Islet of Langerhans (tissue), 1 donor: ENCODE results near the gene SPATA2L.
"Not testable (repeated sequence)": the region's sequence is repeated elsewhere in the genome, so short reads cannot be mapped to it uniquely, and the experiment has no call there.

Experiments used
- FAIRE-seq: peaks from one replicate; lab custom pipeline; 2011; peaks lifted over from hg19 to GRCh38; lab: Jason Lieb, UNC

Gene SPATA2L

DNA sequence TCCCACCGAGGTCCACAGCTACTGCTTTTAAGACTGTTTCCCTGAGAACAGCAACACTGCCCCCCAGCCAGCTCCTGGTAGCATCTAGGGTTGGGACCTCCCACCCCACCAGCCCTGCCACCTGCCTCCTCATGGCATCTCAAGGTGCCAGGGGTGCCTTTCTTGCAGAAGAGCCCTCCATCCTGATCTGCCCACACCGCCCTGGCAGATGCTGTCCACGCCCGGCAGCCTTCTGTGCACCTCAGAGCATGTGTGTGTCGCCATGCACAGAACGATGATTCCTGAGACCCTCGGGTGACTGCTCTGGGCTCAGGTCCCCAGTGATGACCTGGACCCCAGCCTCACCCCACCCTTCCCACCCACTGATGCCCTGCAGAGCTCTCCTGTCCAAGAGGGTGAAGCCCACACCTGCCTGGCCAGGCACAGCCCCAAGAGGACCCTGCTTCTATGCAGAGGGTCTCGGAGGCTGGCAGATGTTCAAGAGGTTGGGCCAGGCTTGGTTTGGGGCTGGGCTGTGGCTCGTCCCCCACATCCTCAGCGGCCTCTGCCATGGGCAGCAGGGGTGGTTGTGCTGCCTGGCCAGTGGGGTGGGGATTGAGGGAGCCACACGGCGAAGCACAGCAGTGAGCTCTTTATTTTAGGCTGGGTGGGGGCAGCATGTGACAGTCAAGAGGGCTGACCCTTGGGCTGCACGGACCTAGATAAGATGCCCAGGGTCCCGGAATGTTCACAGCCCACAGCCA lies 5.2 kb upstream of the SPATA2L start:
- no peak for FAIRE-seq

DNA sequence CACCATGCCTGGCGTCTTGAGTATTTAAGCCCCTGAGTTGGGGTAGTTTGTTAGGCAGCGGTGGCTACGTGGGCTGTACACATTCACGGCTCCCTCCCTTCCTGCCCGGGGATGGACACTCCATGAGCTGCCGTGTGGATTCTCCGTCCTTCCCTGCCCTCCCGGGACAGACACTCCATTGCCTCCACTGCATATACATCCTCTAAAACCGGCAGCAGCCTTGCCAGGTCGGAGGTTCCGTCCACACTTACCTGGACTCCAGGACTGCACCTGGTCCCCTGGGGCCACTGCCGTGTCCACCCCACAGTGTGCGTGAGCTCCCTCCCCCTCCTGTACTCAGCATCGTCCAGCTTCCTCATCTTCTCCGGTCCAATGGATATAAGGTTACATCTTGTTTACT lies 3.5 kb upstream of the SPATA2L start:
- no peak for FAIRE-seq

DNA sequence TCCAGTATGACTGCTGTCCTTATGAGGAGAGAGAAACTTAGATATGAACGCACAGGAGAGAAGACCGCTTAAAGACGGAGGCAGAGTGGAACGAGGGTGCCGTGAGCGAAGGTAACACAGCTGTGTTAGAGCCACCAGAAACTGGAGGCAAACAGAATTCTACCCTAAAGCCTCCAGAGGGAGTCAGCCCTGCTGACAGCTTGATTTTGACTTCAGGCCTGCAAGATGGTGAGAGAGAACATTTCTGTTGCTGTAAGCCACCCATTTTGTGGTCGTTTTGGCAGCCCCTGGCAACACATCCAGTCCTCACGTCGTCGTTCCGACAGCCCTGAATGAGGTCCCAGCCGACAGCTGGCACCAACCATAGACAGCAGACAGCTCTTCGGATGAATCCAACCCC lies 2.8 kb upstream of the SPATA2L start:
- no peak for FAIRE-seq

DNA sequence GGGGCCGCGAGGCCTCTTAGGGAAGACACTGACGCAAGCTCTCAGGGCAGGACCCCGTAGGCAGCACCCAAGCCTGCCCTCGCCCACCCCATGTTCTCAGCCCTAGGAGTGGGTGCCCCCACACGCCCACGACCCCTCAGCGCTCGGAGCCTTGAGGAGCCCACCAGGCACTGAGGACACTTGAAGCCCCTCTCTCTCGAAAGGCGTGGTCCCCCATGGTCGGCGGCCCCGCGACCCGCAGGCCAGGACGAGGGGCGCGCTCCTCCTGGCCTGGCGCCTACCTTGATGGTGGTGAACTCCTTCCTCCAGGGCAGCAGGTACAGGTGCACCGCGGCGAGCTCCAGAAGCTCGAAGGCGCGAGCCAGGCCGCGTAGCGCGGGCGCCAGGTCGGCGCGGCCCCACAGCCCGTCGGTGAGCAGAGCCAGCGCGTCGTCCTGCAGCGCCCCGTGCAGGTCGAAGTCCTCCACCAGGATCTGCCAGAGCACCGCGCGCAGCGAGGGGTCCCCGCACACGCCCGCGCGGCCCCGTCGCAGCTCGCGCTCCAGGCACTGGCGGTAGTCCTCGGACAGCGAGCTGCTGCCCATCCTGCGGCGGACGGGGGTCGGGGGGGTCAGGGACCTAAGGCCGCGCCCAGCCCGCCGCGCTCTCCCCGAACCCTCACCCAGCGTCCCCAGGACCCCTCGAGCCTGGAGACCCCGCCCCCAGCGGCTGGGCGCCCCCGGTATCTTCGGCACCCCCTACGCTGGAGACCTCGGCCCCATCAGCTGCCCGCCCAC lies 668 bp downstream of the SPATA2L start:
- FAIRE-seq = no peak

DNA sequence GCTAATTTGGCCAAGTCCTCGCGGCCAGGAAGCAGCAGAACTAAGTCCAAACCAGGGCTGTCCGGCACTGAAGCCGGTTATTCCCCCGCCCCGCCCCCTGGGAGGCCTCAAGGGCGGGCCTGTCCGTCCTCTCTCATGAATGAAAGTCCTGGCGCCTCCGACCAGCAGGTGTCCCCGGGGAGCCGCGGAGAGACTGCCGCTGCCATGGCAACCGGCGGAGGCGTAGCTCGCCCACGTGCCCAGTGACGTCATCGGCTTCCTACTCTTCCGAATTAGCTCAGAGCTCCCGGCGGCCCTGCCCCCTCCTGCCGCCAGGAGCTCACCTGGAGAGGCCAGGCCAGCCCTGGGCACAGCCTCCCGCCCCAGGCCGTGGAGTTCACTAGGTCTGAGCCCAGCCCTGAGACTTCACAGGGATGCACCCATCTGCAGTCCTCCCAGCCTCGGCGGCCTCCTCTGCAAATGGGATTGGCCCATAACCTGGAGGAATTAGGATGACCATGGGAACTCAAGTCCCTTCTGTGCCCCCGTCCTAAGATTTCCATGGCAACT lies 1.3 kb downstream of the SPATA2L start:
- FAIRE-seq = peak; percentile 41

DNA sequence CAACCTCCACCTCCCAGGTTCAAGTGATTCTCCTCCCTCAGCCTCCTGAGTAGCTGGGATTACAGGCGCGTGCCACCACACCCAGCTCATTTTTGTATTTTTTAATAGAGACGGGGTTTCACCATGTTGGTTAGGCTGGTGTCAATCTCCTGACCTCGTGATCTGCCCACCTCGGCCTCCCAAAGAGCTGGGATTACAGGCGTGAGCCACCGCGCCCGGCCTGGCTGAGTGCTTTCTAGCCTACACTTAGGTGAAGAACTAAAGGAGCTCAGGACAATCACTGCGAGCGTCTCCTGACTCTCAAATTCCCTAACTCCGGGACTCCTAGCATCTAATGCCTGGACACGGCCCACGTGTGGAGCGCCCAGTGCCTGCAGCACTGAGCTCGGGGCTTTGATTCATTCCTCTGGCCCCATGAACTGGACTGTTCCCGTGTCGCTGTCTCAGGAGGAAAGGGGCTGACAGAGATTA lies 1.8 kb downstream of the SPATA2L start:
- FAIRE-seq = not testable (repeated sequence)

DNA sequence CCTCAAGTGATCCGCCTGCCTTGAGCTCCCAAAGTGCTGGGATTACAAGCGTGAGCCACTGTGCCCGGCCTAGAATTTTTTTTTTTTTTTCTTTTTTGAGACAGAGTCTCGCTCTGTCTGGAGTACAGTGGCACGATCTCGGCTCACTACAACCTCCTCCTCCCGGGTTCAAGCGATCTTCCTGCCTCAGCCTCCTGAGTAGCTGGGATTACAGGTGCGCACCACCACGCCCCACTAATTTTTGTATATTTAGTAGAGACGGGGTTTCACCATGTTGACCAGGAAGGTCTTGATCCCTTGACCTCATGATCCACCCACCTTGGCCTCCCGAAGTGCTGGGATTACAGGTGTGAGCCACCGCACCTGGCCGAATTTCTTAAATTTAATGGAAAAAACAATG lies 2.8 kb downstream of the SPATA2L start:
- FAIRE-seq = not testable (repeated sequence)

DNA sequence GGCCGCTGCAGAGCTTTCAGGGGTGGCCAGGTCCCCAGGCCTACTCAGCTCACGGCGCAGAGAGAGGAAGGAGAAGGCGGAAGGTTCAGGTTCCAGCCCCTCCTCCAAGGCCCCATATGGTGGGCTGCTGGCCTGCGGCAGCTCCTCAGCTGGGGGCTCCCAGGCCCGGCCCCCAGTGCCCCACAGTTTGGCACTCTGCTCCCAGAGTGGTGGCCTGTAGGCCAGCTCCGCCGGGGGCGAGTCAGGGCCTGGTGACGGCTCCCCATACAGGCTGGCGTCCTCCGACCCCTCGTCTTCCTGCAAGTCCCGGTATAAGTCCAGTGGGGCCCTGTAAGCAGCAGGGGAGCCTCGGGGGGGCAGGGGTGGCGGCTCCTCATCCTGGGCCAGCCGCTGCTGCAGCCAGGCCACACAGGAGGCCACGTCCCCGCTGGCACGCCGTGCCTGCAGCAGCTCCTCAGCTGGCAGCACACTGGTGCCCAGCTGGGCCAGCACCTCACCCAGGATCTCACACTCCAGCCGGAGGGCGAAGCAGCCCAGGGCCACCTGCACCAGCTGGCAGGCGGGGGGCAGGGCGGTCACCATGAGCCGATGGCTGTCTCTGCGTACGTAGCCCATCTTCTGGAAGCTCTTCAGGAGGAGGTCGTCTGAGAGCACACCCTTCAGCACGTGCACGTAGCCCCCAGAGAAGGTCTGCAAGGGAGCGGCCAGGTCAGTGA lies 3.7 kb downstream of the SPATA2L start:
- FAIRE-seq = no peak

DNA sequence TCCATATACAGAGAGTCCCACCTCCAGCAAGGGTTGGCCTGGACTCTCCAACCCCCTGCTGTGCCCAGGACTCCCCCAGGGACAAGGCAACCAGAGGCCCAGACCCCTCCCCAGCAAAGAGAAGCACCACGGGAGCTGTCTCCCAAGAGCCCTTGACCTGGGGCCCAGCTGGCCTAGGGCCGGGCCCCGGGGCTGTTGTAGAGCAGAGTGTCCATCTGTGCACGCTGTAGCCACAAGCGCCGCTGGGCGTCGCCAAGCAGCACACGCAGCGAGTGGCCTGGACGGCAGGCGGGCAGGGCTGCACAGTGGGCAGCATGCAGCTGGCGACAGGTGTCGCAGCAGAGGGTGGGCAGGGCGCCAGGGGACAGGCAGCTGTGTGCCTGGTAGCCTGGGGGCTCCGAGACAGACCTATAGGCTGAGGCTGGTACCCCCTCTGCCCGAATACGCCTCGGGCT lies 4.3 kb downstream of the SPATA2L start:
- FAIRE-seq = no peak

DNA sequence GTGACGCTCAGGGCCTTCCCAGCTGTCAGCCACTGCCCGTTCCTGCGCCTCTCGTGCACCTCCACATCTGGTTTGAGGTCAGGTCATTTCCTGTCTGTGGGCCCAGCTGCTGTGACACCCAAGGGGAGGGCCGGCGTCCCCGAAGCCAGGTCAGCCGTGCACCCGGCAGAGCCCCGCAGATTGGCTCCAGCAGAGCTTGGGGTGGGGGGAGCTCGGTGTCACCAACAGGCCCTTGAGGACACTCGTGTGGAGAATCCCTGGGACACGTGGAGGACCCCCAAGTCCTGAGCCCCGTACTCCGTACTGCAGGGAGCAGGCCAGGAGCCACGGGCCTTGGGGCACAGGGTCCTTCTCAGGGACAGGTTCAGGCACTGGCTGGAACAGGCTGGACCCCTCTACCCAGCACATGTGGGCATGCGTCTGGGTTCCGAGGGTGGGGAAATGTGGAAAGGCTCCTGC lies 4.8 kb downstream of the SPATA2L start:
- FAIRE-seq = no peak

DNA sequence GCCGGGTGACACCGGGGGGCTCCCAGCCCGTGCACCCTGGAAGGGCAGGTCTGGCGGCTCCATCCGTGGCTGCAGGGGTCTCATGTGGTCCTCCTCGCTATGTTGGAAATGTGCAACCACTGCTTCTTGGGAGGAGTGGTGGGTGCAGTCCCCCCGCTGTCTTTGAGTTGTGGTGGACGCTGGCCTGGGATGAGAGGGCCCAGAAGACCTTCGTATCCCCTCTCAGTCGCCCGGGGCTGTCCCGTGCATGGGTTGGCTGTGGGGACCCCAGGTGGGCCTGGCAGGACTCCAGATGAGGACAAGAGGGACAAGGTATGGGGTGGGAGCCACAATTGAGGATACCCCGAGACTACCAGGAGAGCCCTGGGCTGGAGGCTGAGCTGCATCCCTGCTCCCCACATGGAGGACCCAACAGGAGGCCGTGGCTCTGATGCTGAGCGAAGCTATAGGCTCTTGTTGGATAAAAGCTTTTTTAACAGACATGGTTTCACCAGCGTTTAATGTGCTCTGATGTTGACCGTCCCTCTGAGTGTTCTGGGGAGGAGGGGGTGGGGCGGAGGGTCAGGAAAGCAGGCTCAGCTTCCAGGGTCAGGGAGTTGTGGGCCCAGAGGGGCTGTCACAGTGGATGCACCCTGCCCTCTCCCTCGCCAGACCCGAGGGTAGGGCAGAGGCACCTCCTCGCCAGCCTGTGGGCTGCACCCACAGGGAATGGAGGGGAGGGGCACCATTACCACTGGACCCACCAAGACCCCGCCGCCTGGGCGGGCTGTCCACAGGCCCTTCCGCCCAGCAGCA lies 5.4 kb downstream of the SPATA2L start:
- FAIRE-seq = no peak

DNA sequence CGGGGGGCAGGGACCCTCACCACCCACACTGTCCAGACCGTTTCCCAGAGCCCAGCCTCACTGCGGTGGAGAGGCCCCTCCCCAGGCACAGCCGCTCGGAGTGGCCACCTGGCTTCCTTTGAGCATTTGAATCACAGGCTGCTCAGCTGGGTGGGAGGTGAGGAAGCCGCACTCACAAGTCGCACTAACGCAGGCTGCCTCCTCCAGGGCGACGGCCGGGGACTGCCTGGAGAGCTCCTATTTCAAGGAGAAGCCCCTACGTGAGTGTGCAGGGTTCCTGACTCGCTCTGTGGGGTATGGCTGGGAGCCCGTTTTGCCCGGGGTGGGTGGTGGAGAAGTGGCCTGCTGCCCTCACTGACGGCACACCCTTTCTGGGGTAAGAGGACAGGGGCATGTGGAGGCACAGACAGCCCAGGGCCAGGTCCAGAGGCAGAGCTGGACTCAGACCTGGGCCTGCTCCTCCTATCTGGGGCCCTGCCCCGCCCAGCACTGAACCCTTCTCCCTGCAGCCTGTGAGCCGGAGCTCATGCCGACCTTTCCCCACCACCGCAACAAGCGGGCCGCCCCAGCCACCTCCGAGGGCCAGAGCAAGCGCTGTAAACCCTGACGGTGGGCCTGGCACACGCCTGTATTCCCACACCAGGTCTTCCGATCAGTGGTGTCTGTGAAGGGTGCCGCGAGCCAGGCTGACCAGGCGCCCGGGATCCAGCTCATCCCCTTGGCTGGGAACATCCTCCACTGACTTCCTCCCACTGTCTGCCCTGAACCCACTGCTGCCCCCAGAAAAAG lies 6.2 kb downstream of the SPATA2L start:
- FAIRE-seq = no peak

DNA sequence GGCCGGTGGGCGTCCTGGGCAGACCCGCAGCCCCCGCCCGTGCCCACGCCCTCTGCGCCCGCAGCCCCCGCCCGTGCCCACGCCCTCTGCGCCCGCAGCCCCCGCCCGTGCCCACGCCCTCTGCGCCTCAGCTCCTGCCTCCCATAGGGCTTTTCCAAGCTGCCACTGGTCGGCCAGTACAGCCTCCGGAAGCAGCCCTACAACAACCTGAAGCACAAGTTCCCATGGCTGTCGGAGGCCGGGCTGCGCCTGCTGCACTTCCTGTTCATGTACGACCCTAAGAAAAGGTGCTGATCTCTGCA lies 6.8 kb downstream of the SPATA2L start:
- FAIRE-seq = not testable (repeated sequence)

DNA sequence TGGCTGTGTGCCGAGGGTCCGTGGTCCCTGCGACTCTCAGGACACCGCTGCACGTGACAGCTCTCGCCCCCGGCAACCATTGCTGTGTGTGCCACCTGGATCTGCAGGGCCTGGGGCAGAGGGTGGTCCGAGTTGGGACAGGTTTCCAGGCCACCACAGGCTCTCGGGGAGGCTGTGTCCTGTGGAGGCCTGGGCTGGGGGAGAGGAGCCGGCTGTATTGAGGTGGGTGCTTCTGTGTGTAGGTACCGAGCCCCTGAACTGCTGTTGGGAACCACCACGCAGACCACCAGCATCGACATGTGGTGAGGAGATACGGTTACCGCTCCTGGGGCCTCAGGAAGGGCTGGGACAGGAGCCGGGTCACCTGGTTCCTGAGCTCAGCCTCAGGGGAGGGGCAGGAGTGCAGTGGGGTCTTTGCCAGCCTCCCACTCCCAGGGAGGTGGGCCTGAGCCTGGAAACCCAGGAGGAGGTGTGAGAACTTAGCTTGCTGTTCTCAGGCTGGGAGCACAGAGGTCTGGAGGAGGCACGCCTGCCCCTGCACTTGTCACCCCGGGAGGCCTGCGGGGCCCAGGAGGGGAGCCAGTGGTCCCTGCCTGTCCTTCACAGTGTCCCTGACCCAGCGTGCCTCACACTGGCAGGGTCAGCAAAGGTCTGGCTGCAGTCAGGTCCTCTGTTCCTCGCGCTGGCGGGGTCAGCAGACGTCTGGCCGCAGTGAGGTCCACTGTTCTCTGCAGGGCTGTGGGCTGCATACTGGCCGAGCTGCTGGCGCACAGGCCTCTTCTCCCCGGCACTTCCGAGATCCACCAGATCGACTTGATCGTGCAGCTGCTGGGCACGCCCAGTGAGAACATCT lies 7.3 kb downstream of the SPATA2L start:
- FAIRE-seq = no peak

DNA sequence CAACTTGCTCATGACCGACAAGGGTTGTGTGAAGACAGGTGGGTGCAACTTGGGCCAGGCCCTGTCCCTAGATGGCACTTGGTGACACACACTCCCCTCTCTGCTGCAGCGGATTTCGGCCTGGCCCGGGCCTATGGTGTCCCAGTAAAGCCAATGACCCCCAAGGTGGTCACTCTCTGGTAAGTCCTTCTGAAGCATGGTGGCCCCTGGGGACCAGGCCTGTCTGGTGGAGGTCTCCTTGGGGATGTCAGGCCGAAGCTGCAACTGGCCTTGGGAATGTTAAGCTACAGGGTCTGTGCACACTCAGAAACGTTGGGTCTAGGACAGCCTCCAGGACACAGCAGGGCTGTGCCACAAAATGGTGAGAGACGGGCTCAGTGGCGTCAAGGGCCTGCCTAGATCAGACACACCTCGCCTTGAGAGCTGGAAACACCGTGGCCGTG lies 8.2 kb downstream of the SPATA2L start:
- FAIRE-seq = no peak

DNA sequence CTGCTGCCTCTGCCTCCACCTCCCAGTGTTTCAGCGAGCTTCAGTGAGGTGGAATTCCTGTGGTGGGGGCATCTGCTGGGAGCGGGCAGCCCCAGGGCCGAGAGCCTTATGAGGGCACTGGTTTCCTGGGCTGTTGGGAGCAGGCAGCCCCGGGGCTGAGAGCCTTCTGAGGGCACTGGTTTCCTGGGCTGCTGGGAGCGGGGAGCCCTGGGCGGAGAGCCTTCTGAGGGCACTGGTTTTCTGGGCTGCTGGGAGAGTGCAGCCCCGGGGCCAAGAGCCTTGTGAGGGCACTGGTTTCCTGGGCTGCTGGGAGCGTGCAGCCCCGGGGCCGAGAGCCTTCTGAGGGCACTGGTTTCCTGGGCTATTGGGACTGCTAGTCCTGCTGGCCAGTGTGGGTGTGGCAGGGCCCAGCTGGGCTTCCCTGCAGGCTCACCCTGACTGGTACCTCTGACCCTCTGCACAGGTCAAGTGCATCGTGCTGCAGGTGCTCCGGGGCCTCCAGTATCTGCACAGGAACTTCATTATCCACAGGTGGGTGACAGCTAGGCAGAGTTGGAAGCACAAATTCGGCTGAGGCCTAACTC lies 9.4 kb downstream of the SPATA2L start:
- no peak for FAIRE-seq

DNA sequence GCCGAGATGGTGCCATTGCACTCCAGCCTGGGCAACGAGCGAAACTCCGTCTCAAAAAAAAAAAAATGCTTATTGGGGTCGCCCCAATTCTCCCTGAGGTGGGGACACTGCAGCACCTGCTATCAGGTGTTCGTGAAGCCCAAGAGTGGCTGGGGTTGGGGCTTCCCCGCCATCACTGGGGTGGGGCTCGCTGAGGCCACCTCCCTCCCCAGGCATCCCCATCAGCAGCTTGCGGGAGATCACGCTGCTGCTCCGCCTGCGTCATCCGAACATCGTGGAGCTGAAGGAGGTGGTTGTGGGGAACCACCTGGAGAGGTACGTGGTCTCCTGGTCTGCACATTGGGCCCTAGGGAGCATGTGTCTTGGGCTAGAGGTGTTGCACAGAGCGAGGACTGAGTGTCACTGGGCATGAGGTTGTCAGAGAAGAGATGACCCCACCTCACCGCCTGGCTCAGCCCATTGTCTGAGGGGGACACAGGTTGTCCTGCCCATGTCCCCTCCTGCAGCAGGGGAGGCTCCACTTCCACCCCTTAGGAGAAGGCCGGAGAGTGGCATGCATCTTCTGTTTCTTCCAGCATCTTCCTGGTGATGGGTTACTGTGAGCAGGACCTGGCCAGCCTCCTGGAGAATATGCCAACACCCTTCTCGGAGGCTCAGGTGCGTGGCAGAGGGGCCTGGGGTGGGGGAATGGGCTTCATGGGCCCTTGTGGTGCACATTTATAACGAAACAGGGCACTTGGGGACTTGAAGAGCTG lies 10.1 kb downstream of the SPATA2L start:
- no peak for FAIRE-seq

DNA sequence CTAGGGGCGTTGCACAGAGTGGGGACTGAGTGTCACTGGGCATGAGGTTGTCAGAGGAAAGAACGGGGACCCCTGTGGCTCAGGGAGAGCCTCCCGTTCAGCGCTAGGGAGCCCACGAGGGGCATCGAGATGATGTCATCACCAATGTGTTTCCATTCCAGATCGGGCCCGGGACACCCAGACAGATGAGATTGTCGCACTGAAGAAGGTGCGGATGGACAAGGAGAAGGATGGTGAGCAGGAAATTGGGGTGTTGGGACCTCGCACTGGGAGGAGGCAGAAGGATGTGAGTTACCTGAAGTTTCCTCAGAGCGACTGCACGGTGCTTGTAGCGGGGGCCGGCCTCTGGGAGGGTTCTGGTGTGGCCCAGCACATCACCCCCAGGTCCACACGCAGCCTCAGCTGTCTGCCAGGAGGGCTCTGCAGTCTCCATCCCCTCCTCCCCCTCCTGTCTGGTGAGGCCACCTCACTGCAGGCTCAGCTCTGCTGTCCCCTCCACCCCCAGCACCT lies 11.1 kb downstream of the SPATA2L start:
- FAIRE-seq = no peak

DNA sequence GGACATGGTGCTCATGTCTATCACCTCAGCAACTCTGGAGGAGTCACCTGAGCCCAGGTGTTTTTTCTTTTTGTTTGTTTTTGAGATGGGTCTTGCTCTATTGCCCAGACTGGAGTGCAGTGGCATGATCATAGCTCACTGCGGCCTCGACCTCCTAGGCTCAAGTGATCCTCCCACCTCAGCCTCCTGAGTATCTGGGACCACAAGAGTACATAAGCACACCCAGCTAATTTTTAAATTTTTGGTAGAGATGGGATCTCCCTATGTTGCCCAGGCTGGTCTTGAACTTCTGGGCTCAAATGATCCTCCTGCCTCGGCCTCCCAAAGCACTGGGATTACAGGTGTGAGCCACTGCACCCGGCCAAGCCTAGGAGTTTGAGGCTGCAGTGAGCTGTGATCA lies 11.9 kb downstream of the SPATA2L start:
- FAIRE-seq = not testable (repeated sequence)
